ENCODE measurements around the gene ANGPTL2.

GRCh38 chr9:127066851-127067136, 55.6 kb downstream of the ANGPTL2 start:
- TF ChIP-seq POLR2AphosphoS5 (IDR thresholded peaks at IDR 0.05) (no peak), POLR2A (IDR thresholded peaks at IDR 0.05) (no peak)
